Measurements from ENCODE around the gene FAM124A.
A peak's percentile ranks its signal among the peaks of the same experiment; 100 is the strongest.

FAM124A gene

GRCh38 chr13:51327961-51328360, 105.8 kb downstream of the FAM124A start:
- no peak overlapping the region for H3K4me3 ChIP-seq (IDR thresholded peaks at IDR 0.05; ENCODE audit: insufficient read depth, low read depth, low read length)
- H4K20me1 ChIP-seq (ENCODE audit: insufficient read depth): no peaks in the 10 kb centered on the region
- no peaks in the 10 kb centered on the region for H3K36me3 ChIP-seq (ENCODE audit: insufficient read depth)
- TF ChIP-seq CTCF (conservative IDR thresholded peaks at IDR 0.05; ENCODE audit: low read depth, low read length): no peak
- H3K9ac ChIP-seq: no peak overlapping the region
- H3K27ac ChIP-seq: no peak overlapping the region
- no peak overlapping the region for H2AFZ ChIP-seq (ENCODE audit: low read depth)
- H3K4me1 ChIP-seq (ENCODE audit: low read depth, poor library complexity, severe bottlenecking): peaks cover 35% of the 10 kb centered on the region
- H3K79me2 ChIP-seq (ENCODE audit: insufficient read depth, low read depth): no peaks in the 10 kb centered on the region
- no peak overlapping the region for H3K4me2 ChIP-seq
- no peaks in the 10 kb centered on the region for H3K27me3 ChIP-seq (ENCODE audit: insufficient read depth, low read depth)

- Histone ChIP-seq H3K36me3 (ENCODE audit: insufficient read depth) (no peaks in the 10 kb centered on the region), H3K79me2 (ENCODE audit: insufficient read depth, low read depth) (no peaks in the 10 kb centered on the region), H3K4me2 (no peak overlapping the region), H3K4me3 (IDR thresholded peaks at IDR 0.05; ENCODE audit: insufficient read depth, low read depth, low read length) (no peak overlapping the region), H2AFZ (ENCODE audit: low read depth) (no peak overlapping the region), H3K27ac (no peak overlapping the region), H3K27me3 (ENCODE audit: insufficient read depth, low read depth) (no peaks in the 10 kb centered on the region), H3K4me1 (ENCODE audit: low read depth, poor library complexity, severe bottlenecking) (peaks cover 36% of the 10 kb centered on the region), H4K20me1 (ENCODE audit: insufficient read depth) (no peaks in the 10 kb centered on the region), H3K9ac (no peak overlapping the region)
- no peak for TF ChIP-seq CTCF (conservative IDR thresholded peaks at IDR 0.05; ENCODE audit: low read depth, low read length)
These were observed 106.3 kb downstream of the FAM124A start for GRCh38 chr13:51328488-51328887.

GRCh38 chr13:51329606-51330005, 107.4 kb downstream of the FAM124A start:
- H4K20me1 ChIP-seq (ENCODE audit: insufficient read depth): no peaks in the 10 kb centered on the region
- H2AFZ ChIP-seq (ENCODE audit: low read depth): no peak overlapping the region
- H3K9ac ChIP-seq: no peak overlapping the region
- peaks cover 36% of the 10 kb centered on the region for H3K4me1 ChIP-seq (ENCODE audit: low read depth, poor library complexity, severe bottlenecking)
- H3K27ac ChIP-seq: no peak overlapping the region
- H3K4me2 ChIP-seq: no peak overlapping the region
- H3K36me3 ChIP-seq (ENCODE audit: insufficient read depth): no peaks in the 10 kb centered on the region
- H3K4me3 ChIP-seq (IDR thresholded peaks at IDR 0.05; ENCODE audit: insufficient read depth, low read depth, low read length): no peak overlapping the region
- H3K79me2 ChIP-seq (ENCODE audit: insufficient read depth, low read depth): no peaks in the 10 kb centered on the region
- no peaks in the 10 kb centered on the region for H3K27me3 ChIP-seq (ENCODE audit: insufficient read depth, low read depth)
- TF ChIP-seq CTCF (conservative IDR thresholded peaks at IDR 0.05; ENCODE audit: low read depth, low read length): no peak

GRCh38 chr13:51330791-51331190, 108.6 kb downstream of the FAM124A start:
- Histone ChIP-seq H3K79me2 (ENCODE audit: insufficient read depth, low read depth) (no peaks in the 10 kb centered on the region), H3K27ac (peak overlapping the region; percentile 51), H4K20me1 (ENCODE audit: insufficient read depth) (no peaks in the 10 kb centered on the region), H3K4me2 (peak overlapping the region; percentile 74), H3K9ac (no peak overlapping the region; the same call in 1 of the 2 replicates), H3K36me3 (ENCODE audit: insufficient read depth) (no peaks in the 10 kb centered on the region), H2AFZ (ENCODE audit: low read depth) (peak overlapping the region; percentile 66), H3K27me3 (ENCODE audit: insufficient read depth, low read depth) (no peaks in the 10 kb centered on the region), H3K4me1 (ENCODE audit: low read depth, poor library complexity, severe bottlenecking) (peaks cover 36% of the 10 kb centered on the region), H3K4me3 (IDR thresholded peaks at IDR 0.05; ENCODE audit: insufficient read depth, low read depth, low read length) (no peak overlapping the region)
- TF ChIP-seq CTCF (conservative IDR thresholded peaks at IDR 0.05; ENCODE audit: low read depth, low read length): no peak

All from KMS-11 (cell line).